ENCODE results near the gene HSPA1L.
"Not testable (repeated sequence)": the region's sequence is repeated elsewhere in the genome, so short reads cannot be mapped to it uniquely, and the experiment has no call there.

HSPA1L gene

DNA sequence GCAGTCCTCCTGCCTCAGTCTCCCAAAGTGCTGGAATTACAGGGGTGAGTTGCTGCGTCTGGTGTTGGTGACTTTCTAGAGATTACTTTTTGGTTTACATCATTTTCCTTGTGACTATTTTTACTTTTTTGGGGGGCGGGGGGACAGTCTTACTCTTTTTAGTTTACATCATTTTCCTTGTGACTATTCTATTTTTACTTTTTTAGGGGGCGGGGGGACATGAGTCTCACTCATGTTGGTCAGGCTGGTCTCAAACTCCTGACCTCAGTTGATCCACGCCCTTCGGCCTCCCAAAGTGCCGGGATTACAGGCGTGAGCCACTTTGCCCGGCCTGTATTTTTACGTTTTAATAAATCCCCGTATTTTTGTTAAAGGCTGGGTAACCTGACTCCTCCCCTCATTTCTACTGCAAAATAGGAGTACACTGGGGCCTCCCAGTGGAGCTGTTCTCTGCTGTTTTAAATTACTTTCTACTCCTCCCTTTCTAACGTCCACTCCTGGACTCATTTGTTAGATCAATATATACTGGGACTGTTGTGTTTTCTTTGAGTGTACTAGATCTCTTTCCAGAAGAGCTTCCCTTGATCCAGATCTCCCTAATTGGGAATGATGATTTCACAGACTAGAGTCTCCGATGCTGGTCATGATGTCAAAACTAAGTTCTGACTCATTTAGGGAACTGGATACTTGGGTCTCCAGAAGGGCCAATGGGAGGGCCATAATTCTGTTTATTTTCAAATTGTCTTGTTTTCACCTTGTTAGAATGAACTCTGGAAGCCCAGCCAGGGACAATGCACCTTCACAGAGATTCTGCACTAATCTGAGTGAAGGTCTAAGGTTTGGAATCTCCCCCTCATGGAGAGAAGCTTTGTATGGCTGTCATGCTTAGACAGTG is 21.6 kb upstream of the HSPA1L start:
- no peak for DNase-seq

- DNase-seq: no peak
Measured at GRCh38 chr6:31836047-31836473, 21.0 kb upstream of the HSPA1L start.

GRCh38 chr6:31834367-31835250 is 19.5 kb upstream of the HSPA1L start:
- no peak for DNase-seq

DNA sequence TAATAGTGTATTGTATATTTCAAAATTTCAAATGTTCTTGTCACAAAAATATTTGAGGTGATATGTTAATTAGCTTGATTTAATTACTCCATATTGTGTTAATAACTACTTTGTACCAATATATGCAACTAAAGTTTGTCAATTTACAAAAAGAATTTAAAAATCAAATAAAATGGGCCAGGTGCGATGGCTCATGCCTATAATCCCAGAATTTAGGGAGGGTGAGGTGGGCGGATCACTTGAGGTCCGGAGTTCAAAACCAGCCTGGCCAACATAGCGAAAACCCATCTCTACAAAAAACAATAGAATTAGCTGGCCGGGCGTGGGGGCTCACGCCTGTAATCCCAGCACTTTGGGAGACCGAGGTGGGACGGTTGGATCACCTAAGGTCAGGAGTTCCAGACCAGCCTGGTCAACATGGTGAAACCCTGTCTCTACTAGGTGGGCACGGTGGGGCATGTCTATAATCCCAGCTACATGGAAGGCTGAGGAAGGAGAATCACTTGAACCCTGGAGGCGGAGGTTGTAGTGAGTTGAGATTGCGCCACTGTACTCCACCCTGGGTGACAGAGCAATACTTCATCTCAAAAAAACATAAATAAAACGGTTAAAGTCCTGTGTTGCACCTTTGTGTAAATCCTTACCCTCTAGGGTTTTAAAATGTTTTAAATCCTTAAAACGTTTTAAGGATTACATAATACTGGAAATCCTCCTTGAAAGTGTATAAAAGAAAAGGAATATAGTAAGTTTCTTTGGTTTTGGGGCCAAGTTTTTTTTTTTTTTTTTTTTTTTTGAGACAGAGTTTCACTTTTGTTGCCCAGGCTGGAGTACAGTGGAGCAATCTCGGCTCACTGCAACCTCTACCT is 16.5 kb upstream of the HSPA1L start:
- no peak for DNase-seq

- DNase-seq: no peak
Measured at GRCh38 chr6:31830886-31831335, 15.8 kb upstream of the HSPA1L start.

GRCh38 chr6:31829633-31830283 is 14.7 kb upstream of the HSPA1L start:
- no peak for DNase-seq

DNA sequence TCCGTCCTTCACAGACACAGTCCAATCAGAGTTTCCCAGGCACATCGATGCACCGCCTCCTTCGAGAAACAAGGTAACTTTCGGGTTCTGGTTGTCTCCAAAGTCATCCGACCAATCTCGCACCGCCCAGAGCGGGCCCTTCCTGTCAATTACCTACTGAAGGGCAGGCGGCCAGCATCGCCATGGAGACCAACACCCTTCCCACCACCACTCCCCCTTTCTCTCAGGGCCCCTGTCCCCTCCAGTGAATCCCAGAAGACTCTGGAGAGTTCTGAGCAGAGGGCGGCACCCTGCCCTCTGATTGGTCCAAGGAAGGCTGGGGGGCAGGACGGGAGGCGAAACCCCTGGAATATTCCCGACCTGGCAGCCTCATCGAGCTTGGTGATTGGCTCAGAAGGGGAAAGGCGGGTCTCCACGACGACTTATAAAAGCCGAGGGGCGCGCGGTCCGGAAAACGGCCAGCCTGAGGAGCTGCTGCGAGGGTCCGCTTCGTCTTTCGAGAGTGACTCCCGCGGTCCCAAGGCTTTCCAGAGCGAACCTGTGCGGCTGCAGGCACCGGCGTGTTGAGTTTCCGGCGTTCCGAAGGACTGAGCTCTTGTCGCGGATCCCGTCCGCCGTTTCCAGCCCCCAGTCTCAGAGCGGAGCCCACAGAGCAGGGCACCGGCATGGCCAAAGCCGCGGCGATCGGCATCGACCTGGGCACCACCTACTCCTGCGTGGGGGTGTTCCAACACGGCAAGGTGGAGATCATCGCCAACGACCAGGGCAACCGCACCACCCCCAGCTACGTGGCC is 12.4 kb upstream of the HSPA1L start, which contains the start of gene HSPA1B:
TSS of gene HSPA1B (plus strand) at position 453 of the 794 bp plus-strand sequence. CDS start at position 666, 213 bp downstream.
- peak; percentile 100 for DNase-seq

DNA sequence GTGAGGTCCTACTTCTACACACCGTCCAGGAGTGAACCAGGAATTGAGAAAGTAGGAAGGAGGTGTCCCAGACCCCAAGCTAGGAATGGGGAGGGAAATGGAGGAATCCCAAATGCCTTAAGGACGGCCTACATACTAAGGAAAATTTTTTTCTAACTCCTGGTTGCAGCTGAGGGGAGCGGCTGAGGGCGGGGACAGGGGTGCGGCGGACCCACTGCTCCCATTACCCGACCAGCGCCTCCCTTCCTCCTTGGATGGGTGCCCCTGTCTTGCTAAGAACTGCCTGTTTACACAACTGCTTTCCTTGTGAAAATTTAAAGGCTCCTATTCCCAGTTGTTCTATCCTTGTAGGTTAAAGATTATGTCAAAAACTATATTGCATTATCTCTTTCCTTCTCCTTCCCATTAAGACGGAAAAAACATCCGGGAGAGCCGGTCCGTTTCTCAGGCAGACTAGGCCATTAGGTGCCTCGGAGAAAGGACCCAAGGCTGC is 11.8 kb upstream of the HSPA1L start:
- DNase-seq: no peak

- no peak for DNase-seq
Measured at GRCh38 chr6:31825553-31825952, 10.5 kb upstream of the HSPA1L start.

GRCh38 chr6:31823592-31824196 is 8.6 kb upstream of the HSPA1L start:
- not testable (repeated sequence) for DNase-seq

DNA sequence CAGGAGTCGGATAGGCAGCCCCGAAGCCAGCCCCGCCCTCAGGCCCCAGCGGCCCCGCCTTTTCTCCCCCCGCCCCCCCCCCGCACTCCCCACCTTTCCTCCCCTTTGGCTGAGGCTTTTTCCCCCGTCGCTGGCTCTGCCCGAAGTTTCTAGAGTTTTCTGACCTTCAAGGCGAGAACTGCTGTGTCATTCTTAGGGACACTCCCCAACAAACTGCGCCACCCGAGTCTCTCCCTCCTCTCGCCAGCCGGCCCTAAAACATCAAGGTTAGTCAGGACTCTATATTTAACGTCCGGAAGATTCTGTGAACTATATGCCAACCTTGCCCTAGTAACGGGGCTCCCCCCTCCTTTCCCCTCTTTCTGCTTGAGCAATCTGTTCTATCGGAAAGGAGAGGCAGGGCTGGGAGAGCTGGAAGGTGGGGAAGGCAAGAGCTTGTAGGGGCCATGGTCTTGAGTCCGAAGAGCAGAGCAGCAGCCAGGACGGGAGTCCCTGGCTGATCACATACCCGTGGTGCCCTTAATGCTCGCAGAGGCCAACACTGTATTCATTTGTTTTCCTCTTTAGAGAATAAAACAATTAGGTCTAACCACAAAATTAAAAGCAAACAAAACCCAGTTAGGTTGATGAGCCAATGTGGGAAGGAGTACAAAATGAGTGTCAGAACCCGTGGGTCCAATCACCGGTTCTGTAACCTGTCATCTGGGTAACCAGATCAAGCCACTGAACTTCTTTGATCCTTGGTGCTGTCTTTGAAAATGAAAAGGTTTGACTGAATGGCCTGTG is 7.1 kb upstream of the HSPA1L start:
- peak; percentile 36 for DNase-seq

DNA sequence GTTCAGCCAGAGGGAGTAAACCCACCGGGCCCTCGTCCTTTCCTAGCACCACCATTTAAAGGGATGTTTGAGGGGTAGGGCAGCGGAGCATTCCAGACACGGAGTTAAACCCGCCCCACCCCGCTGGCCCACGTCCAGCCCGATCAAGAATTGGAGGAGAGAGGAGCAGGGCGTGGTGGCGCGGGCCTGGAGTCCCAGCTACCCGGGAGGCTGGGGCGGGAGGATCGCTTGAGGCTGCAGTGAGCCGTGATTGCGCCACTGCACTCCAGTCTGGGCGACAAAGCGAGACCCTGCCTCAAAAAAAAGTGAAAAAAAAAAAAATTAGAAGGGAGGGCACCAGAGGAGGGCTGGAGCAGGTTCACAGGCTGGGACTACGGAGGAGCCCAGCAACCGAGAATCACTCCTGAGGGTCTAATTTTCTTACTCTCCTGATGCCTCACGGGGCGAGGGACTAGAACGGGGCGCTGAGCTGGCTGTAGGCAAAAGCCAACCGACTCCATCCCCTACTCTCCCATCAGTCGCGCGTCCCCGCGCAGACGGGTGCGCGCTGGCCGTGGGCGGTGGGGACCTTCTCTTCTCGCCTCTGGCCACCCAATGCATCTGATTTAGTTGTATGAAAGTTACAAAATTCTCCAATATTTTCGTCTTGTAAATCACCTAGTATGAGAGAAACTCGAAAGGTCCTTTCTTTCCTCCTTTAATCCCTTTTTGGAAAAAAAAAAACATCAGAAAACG is 6.4 kb upstream of the HSPA1L start:
- no peak for DNase-seq

GRCh38 chr6:31820399-31820798 is 5.3 kb upstream of the HSPA1L start:
- DNase-seq: not testable (repeated sequence)

- no peak for DNase-seq
Measured at GRCh38 chr6:31819871-31820299, 4.8 kb upstream of the HSPA1L start.

- not testable (repeated sequence) for DNase-seq
Measured at GRCh38 chr6:31817929-31818511, 2.9 kb upstream of the HSPA1L start.

DNA sequence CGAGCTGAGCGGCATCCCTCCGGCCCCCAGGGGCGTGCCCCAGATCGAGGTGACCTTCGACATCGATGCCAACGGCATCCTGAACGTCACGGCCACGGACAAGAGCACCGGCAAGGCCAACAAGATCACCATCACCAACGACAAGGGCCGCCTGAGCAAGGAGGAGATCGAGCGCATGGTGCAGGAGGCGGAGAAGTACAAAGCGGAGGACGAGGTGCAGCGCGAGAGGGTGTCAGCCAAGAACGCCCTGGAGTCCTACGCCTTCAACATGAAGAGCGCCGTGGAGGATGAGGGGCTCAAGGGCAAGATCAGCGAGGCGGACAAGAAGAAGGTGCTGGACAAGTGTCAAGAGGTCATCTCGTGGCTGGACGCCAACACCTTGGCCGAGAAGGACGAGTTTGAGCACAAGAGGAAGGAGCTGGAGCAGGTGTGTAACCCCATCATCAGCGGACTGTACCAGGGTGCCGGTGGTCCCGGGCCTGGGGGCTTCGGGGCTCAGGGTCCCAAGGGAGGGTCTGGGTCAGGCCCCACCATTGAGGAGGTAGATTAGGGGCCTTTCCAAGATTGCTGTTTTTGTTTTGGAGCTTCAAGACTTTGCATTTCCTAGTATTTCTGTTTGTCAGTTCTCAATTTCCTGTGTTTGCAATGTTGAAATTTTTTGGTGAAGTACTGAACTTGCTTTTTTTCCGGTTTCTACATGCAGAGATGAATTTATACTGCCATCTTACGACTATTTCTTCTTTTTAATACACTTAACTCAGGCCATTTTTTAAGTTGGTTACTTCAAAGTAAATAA is 2.2 kb upstream of the HSPA1L start:
- not testable (repeated sequence) for DNase-seq

DNA sequence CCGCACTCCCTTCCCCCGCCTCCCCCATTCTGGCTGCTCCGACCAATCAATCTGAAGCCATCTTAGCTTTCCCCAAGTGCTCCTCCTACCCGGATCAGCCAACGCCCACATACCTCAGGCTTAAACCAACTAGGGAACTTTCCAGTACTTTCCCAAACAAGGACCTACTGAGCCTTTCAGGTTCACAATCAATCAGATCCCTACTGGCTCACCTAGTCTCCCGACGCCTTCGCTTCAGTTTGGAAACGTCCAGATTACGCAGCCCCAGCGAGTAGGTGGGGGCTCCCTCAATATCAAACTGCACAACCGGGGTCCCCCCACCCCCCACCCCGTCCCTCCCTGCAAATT is 432 bp downstream of the HSPA1L start:
- DNase-seq: peak; percentile 70

- DNase-seq: no peak
Measured at GRCh38 chr6:31813465-31813849, 1.6 kb downstream of the HSPA1L start.

All from SIG-M5 (cell line).